Endothelial cell of umbilical vein (primary cell): ENCODE data around the gene FRS2. TPM values are rescaled to one million over a fixed set of nuclear protein-coding genes. Genes with fewer than 3 reads are reported as not detected.
A peak's percentile ranks its signal among the peaks of the same experiment; 100 is the strongest.

Experiments
- BruUV-seq: library from RNA; stranded (reverse); fragments of 400-500 nt; replicated peaks from 2 replicates; lab custom pipeline; 2021; lab: Mats Ljungman, UMichigan
- CTCF ChIA-PET: fragments of 300-600, 350-600 bp; sonication (Branson Sonifier 250); formaldehyde crosslinking; loops from one replicate; lab custom pipeline; 2021; ENCODE audit warnings: antibody characterized with exemption, inconsistent platforms; lab: Charles Lee
- POLR2A ChIA-PET: fragments of 300-600, 350-600 bp; sonication (Branson Sonifier 250); formaldehyde crosslinking; loops from one replicate; lab custom pipeline; 2021; ENCODE audit warnings: antibody characterized with exemption, inconsistent platforms; lab: Charles Lee
- DNase-seq: peaks from one replicate; pipeline ENCODE4 v3.0.0-alpha.2; 2011; ENCODE audit warnings: low read depth, low spot score
- FAIRE-seq: peaks from 2 replicates; lab custom pipeline; 2011; peaks lifted over from hg19 to GRCh38; lab: Jason Lieb, UNC
- H2AFZ ChIP-seq: 2 replicates; pipeline ENCODE4 v1.6.0; 2012; ENCODE audit warnings: low read depth, low read length, control low read depth, inconsistent platforms
- H3K27ac ChIP-seq: 2 replicates; pipeline ENCODE4 v1.5.1; 2011; ENCODE audit warnings: low read depth, mild to moderate bottlenecking, control low read depth, low read length, moderate library complexity; ENCODE audit not compliant: insufficient read depth
- H3K27me3 ChIP-seq, 2 experiments: 2 replicates each; pipeline versions ENCODE4 v1.6.0 to v1.6.1; 2011; ENCODE audit warnings: low read length in 2 of 2, mixed read lengths in 1 of 2; ENCODE audit not compliant: control insufficient read depth in 2 of 2, insufficient read depth in 2 of 2
- H3K36me3 ChIP-seq, 2 experiments: 2 replicates in 1 of 2; 3 replicates in 1 of 2; pipeline ENCODE4 v1.5.1; 2011; ENCODE audit warnings: low read length in 2 of 2, mild to moderate bottlenecking in 1 of 2, moderate library complexity in 1 of 2; ENCODE audit not compliant: control insufficient read depth in 2 of 2, insufficient read depth in 2 of 2; ENCODE audit errors: extremely low read depth in 1 of 2
- H3K4me1 ChIP-seq: 3 replicates; pipeline ENCODE4 v1.5.1; 2011; ENCODE audit warnings: mild to moderate bottlenecking, low read length; ENCODE audit not compliant: control insufficient read depth, insufficient read depth; ENCODE audit errors: extremely low read depth
- H3K4me2 ChIP-seq: 2 replicates; pipeline ENCODE4 v1.6.1; 2011; ENCODE audit warnings: low read length, control low read depth, mixed read lengths; ENCODE audit not compliant: insufficient read depth
- H3K4me3 ChIP-seq, 3 experiments: fragments of 200-600 bp in 1 of 3; sonication (generic), shearing (Covaris generic) in 1 of 3; replicated peaks in 1 of 3; 2 replicates each; pipeline ENCODE4 v1.5.1; 2011 to 2016; ENCODE audit warnings: control low read depth in 3 of 3, low read length in 3 of 3, mild to moderate bottlenecking in 2 of 3, inconsistent platforms in 1 of 3, low read depth in 1 of 3, moderate library complexity in 1 of 3; ENCODE audit not compliant: insufficient read depth in 1 of 3
- H3K79me2 ChIP-seq: 2 replicates; pipeline ENCODE4 v1.6.0; 2012; ENCODE audit warnings: low read length, inconsistent platforms; ENCODE audit not compliant: control insufficient read depth, insufficient read depth
- H3K9ac ChIP-seq: replicated peaks from 2 replicates; pipeline ENCODE3; 2011; ENCODE audit warnings: low read length, control low read depth; ENCODE audit not compliant: insufficient read depth; ENCODE audit errors: extremely low read depth
- H3K9me1 ChIP-seq: replicated peaks from 3 replicates; pipeline ENCODE4 v1.6.0; 2011; ENCODE audit warnings: mild to moderate bottlenecking, low read length; ENCODE audit not compliant: control insufficient read depth, insufficient read depth; ENCODE audit errors: extremely low read depth
- H3K9me3 ChIP-seq: replicated peaks from 2 replicates; pipeline ENCODE4 v1.5.1; 2012; ENCODE audit warnings: low read length, inconsistent platforms; ENCODE audit not compliant: control insufficient read depth, insufficient read depth
- H4K20me1 ChIP-seq: replicated peaks from 2 replicates; pipeline ENCODE3; 2011; ENCODE audit warnings: mild to moderate bottlenecking, low read length; ENCODE audit not compliant: control insufficient read depth, insufficient read depth; ENCODE audit errors: extremely low read depth
- EZH2 ChIP-seq: IDR thresholded peaks from 2 replicates; pipeline ENCODE4 v1.6.1; 2012; ENCODE audit warnings: borderline replicate concordance, low read depth, mild to moderate bottlenecking, moderate library complexity, low read length, inconsistent platforms; ENCODE audit not compliant: severe bottlenecking
- FOS ChIP-seq: IDR thresholded peaks from 2 replicates; pipeline ENCODE4 v1.6.1; 2011; ENCODE audit warnings: mild to moderate bottlenecking, low read length, moderate library complexity, borderline replicate concordance; ENCODE audit not compliant: insufficient read depth
- GATA2 ChIP-seq: IDR thresholded peaks from 2 replicates; pipeline ENCODE4 v1.7.0; 2011; ENCODE audit warnings: low read depth, mild to moderate bottlenecking, moderate library complexity, mixed read lengths, low read length; ENCODE audit not compliant: insufficient read length, insufficient read depth
- JUN ChIP-seq: IDR thresholded peaks from 2 replicates; pipeline ENCODE4 v1.6.1; 2011; ENCODE audit warnings: borderline replicate concordance, low read depth; ENCODE audit not compliant: insufficient read length, insufficient read depth
- MYC ChIP-seq: IDR thresholded peaks from one replicate; pipeline ENCODE4 v1.6.1; 2011; ENCODE audit warnings: mild to moderate bottlenecking, low read depth, low read length
- POLR2A ChIP-seq: IDR thresholded peaks from 2 replicates; pipeline ENCODE4 v1.6.1; 2012; ENCODE audit warnings: low read depth, mild to moderate bottlenecking, control low read depth, low read length
- POLR2AphosphoS5 ChIP-seq: IDR thresholded peaks from 2 replicates; pipeline ENCODE4 v1.6.1; 2012; ENCODE audit warnings: low read depth, mild to moderate bottlenecking, control low read depth, low read length, moderate library complexity; ENCODE audit not compliant: insufficient read depth
- dilution Hi-C: fragments of 300-500 bp; cut with MboI; formaldehyde crosslinking; loops from one replicate; pipeline ENCODE4 v1.15.0; 2019; ENCODE audit warnings: low sequenced_read_pairs; ENCODE audit not compliant: extremely low pct_ligation_motif_present
- intact Hi-C: fragments of 100-400 bp; cut with micrococcal nuclease; formaldehyde crosslinking; loops from one replicate; pipeline ENCODE4 v1.10.0; 2022
- polyA plus RNA-seq, 4 experiments: library from polyadenylated mRNA; depleted of rRNA in 3 of 4; stranded (reverse) in 3 of 4; unstranded in 1 of 4; fragments of >200 nt; gene quantifications; 2 replicates each; pipeline versions ENCODE4 v1.2.1 to v1.2.3, GENCODE V29; 2011 to 2012; ENCODE audit warnings: missing spikeins in 1 of 4
- total RNA-seq: library from RNA; stranded (reverse); gene quantifications from 2 replicates; pipeline ENCODE4 v1.2.3, GENCODE V29; 2021
- TF ChIP-seq, protein P1 (sequence below): IDR thresholded peaks from 2 replicates; pipeline ENCODE4 v1.6.1; 2011; ENCODE audit not compliant: insufficient read depth, insufficient read length
- TF ChIP-seq, protein P2 (sequence below), 2 donors: IDR thresholded peaks; 1 replicate in 1 of 2; 2 replicates in 1 of 2; pipeline ENCODE4 v1.5.1; 2011; ENCODE audit warnings: low read length in 2 of 2, mild to moderate bottlenecking in 2 of 2, moderate library complexity in 2 of 2, control low read depth in 1 of 2, inconsistent platforms in 1 of 2, low read depth in 1 of 2; ENCODE audit not compliant: insufficient read depth in 1 of 2; ENCODE audit errors: extremely low read depth in 1 of 2

The FRS2 gene
- total and polyA plus RNA-seq, 2 donors (not counting 3 experiments of a cell fraction or from before 2014, with no cell fraction given), result 6.3 to 15.5 TPM

DNA sequence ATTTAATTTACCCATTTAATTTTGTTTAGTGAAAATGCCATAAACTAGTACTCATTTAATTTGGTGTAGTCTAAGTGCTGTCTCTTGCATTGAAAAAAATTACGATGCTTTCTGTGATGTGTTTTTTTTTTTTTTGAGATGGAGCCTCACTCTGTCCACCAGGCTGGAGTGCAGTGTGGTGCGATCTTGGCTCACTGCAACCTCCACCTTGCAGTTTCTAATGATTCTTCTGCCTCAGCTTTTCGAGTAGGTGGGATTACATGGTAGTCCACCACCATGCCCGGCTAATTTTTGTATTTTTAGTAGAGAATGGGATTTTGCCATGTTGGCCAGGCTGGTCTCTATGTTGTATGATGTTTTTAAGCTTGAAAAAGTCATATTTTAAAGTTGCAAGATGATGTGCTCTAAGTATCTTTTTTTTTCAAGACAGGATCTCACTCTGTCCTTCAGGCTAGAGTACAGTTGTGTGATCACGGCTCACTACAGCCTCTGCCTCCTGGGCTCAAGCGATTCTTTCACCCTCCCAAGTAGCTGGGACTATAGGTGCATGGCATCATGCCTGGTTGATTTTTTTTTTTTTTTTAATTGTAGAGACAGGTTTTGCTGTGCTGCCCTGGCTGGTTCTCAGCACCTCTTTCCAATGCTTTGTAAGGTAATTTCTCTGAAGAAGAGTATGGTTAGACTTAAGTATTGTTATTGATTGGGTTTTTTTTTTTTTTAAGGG lies 131.9 kb downstream of the FRS2 start:
- H3K9ac ChIP-seq, result no peak overlapping the region
- H4K20me1 ChIP-seq, result no peaks in the 10 kb centered on the region
- no peaks in the 10 kb centered on the region for H3K4me1 ChIP-seq
- peaks cover 17 to 35% of the 10 kb centered on the region in 2 experiments for H3K36me3 ChIP-seq
- no peaks in the 10 kb centered on the region for H3K9me3 ChIP-seq
- dilution Hi-C loops, result no loop called here
- no peak overlapping the region for H3K4me2 ChIP-seq
- no peaks in the 10 kb centered on the region for H3K9me1 ChIP-seq
- ChIA-PET CTCF (no interaction called here), POLR2A (no interaction called here)
- H3K27ac ChIP-seq, result no peak overlapping the region
- no peak overlapping the region for H2AFZ ChIP-seq
- peak; percentile 27 for TF ChIP-seq POLR2A
- TF ChIP-seq GATA2, result no peak
- no peak for TF ChIP-seq FOS
- TF ChIP-seq, protein P1, sequence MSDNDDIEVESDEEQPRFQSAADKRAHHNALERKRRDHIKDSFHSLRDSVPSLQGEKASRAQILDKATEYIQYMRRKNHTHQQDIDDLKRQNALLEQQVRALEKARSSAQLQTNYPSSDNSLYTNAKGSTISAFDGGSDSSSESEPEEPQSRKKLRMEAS, result no peak
- no peak for TF ChIP-seq MYC
- FAIRE-seq (no peak), DNase-seq (no peak)
- no TSS peak for BruUV-seq
- intact Hi-C loops, result no loop called here
- H3K79me2 ChIP-seq, result no peaks in the 10 kb centered on the region
- H3K4me3 ChIP-seq, result no peak overlapping the region
- no peaks in the 10 kb centered on the region for H3K27me3 ChIP-seq

DNA sequence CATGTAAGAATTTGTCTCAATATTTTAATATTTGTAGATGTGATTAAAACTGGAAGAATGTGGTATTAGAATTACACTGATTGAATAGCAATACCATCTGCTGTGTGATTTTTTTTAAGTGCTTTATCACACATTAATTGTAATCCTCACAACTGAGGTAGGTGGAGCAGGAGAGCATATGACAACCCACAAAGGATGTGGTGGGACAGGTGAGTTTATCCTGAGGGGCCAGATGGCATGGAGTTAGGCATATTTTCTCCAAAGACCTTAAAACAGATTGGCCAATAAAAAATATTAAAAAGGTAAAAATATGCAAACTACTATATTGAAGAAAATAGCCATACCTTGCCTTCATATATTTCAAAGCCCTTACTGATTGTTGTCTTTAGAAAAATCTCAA lies 132.8 kb downstream of the FRS2 start:
- intact Hi-C loops, result no loop called here
- CTCF ChIA-PET, result no interaction called here
- H3K9me3 ChIP-seq, result no peaks in the 10 kb centered on the region

More for the DNA sequence above, 132.8 kb downstream of the FRS2 start:
- Histone ChIP-seq H2AFZ (no peak overlapping the region), H4K20me1 (no peaks in the 10 kb centered on the region), H3K36me3 (peaks cover 14 to 29% of the 10 kb centered on the region in 2 experiments), H3K27me3 (no peaks in the 10 kb centered on the region), H3K27ac (no peak overlapping the region), H3K9me1 (no peaks in the 10 kb centered on the region), H3K79me2 (no peaks in the 10 kb centered on the region), H3K9ac (no peak overlapping the region), H3K4me1 (peaks cover under 1% of the 10 kb centered on the region), H3K4me3 (no peak overlapping the region), H3K4me2 (no peak overlapping the region)
- DNase-seq, result no peak
- POLR2A ChIA-PET, result no interaction called here
- TF ChIP-seq EZH2 (no peak), JUN (no peak), GATA2 (no peak), MYC (no peak), POLR2A (no peak), POLR2AphosphoS5 (no peak), FOS (no peak)
- TF ChIP-seq, protein P1, result no peak
- TF ChIP-seq, protein P2, sequence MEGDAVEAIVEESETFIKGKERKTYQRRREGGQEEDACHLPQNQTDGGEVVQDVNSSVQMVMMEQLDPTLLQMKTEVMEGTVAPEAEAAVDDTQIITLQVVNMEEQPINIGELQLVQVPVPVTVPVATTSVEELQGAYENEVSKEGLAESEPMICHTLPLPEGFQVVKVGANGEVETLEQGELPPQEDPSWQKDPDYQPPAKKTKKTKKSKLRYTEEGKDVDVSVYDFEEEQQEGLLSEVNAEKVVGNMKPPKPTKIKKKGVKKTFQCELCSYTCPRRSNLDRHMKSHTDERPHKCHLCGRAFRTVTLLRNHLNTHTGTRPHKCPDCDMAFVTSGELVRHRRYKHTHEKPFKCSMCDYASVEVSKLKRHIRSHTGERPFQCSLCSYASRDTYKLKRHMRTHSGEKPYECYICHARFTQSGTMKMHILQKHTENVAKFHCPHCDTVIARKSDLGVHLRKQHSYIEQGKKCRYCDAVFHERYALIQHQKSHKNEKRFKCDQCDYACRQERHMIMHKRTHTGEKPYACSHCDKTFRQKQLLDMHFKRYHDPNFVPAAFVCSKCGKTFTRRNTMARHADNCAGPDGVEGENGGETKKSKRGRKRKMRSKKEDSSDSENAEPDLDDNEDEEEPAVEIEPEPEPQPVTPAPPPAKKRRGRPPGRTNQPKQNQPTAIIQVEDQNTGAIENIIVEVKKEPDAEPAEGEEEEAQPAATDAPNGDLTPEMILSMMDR (IDR thresholded peaks at IDR 0.05; ENCODE audit: extremely low read depth in 1 of 2, insufficient read depth in 1 of 2, low read depth in 1 of 2, low read length in 2 of 2), result no peak
- no TSS peak for BruUV-seq
- dilution Hi-C loops, result no loop called here
- FAIRE-seq, result no peak
